ENCODE measurements around the gene ASXL1.
A peak's percentile ranks its signal among the peaks of the same experiment; 100 is the strongest.

The ASXL1 gene

GRCh38 chr20:32472581-32473207 lies 114.6 kb downstream of the ASXL1 start:
- in situ Hi-C loops (cut with HindIII; ENCODE audit: low pct_ligation_motif_present, low sequenced_read_pairs), result no loop called here
- Histone ChIP-seq H3K4me3 (ENCODE audit: low read depth, low read length) (peak overlapping the region; percentile 54), H3K27ac (peak overlapping the region; percentile 0), H3K36me3 (replicated peaks) (peaks cover 31% of the 10 kb centered on the region), H3K27me3 (replicated peaks) (no peaks in the 10 kb centered on the region)
- no peak for TF ChIP-seq CTCF (IDR thresholded peaks at IDR 0.05; ENCODE audit: low read depth, low read length, missing control alignments)
- no peak for DNase-seq

GRCh38 chr20:32473231-32474008 lies 115.3 kb downstream of the ASXL1 start:
- no peak for DNase-seq
- peak overlapping the region; percentile 54 for H3K4me3 ChIP-seq (ENCODE audit: low read depth, low read length)
- H3K36me3 ChIP-seq (replicated peaks), result peaks cover 31% of the 10 kb centered on the region
- in situ Hi-C loops (cut with HindIII; ENCODE audit: low pct_ligation_motif_present, low sequenced_read_pairs), result no loop called here
- no peaks in the 10 kb centered on the region for H3K27me3 ChIP-seq (replicated peaks)
- TF ChIP-seq CTCF (IDR thresholded peaks at IDR 0.05; ENCODE audit: low read depth, low read length, missing control alignments), result no peak
- H3K27ac ChIP-seq, result peak overlapping the region; percentile 11

- no peaks in the 10 kb centered on the region for H3K27me3 ChIP-seq (replicated peaks)
- peak overlapping the region; percentile 75 for H3K27ac ChIP-seq
- no peak for DNase-seq
- H3K36me3 ChIP-seq (replicated peaks), result peaks cover 31% of the 10 kb centered on the region
- H3K4me3 ChIP-seq (ENCODE audit: low read depth, low read length), result peak overlapping the region; percentile 54
- in situ Hi-C loops (cut with HindIII; ENCODE audit: low pct_ligation_motif_present, low sequenced_read_pairs), result no loop called here
- TF ChIP-seq CTCF (IDR thresholded peaks at IDR 0.05; ENCODE audit: low read depth, low read length, missing control alignments), result peak; percentile 0
Observed at GRCh38 chr20:32474009-32474716, 116.0 kb downstream of the ASXL1 start.

- no peak for DNase-seq
- no peaks in the 10 kb centered on the region for H3K27me3 ChIP-seq (replicated peaks)
- H3K27ac ChIP-seq, result peak overlapping the region; percentile 75
- no peak for TF ChIP-seq CTCF (IDR thresholded peaks at IDR 0.05; ENCODE audit: low read depth, low read length, missing control alignments)
- H3K36me3 ChIP-seq (replicated peaks), result peaks cover 31% of the 10 kb centered on the region
- H3K4me3 ChIP-seq (ENCODE audit: low read depth, low read length), result peak overlapping the region; percentile 54
- in situ Hi-C loops (cut with HindIII; ENCODE audit: low pct_ligation_motif_present, low sequenced_read_pairs), result no loop called here
Observed at GRCh38 chr20:32474717-32474966, 116.5 kb downstream of the ASXL1 start.

- in situ Hi-C loops (cut with HindIII; ENCODE audit: low pct_ligation_motif_present, low sequenced_read_pairs), result no loop called here
- no peak for TF ChIP-seq CTCF (IDR thresholded peaks at IDR 0.05; ENCODE audit: low read depth, low read length, missing control alignments)
- peak overlapping the region; percentile 75 for H3K27ac ChIP-seq
- peak overlapping the region; percentile 54 for H3K4me3 ChIP-seq (ENCODE audit: low read depth, low read length)
- peaks cover 31% of the 10 kb centered on the region for H3K36me3 ChIP-seq (replicated peaks)
- DNase-seq, result peak; percentile 94
- H3K27me3 ChIP-seq (replicated peaks), result no peaks in the 10 kb centered on the region
Observed at GRCh38 chr20:32474967-32475811, 117.1 kb downstream of the ASXL1 start.
